MG63 (cell line): ENCODE results near the gene MED26. TPM values are rescaled to one million over a fixed set of nuclear protein-coding genes. Genes with fewer than 3 reads are reported as not detected.

ENCODE experiments used
- DNase-seq: peaks from one replicate; pipeline ENCODE4 v3.0.0-alpha.2; 2020
- H3K27me3 ChIP-seq: fragments of 250-450 bp; sonication (Bioruptor Pico); 2 replicates; pipeline ENCODE4 v1.5.1; 2020; ENCODE audit warnings: mild to moderate bottlenecking, moderate library complexity
- H3K36me3 ChIP-seq: fragments of 250-450 bp; sonication (Bioruptor Pico); 2 replicates; pipeline ENCODE4 v1.5.1; 2020; ENCODE audit warnings: mild to moderate bottlenecking, moderate library complexity
- H3K4me3 ChIP-seq: fragments of 250-450 bp; sonication (Bioruptor Pico); 2 replicates; pipeline ENCODE4 v1.5.1; 2020; ENCODE audit warnings: mild to moderate bottlenecking, moderate library complexity
- H3K9me3 ChIP-seq: fragments of 250-450 bp; sonication (Bioruptor Pico); 2 replicates; pipeline ENCODE4 v1.5.1; 2020; ENCODE audit warnings: mild to moderate bottlenecking, moderate library complexity
- total RNA-seq: library from RNA; depleted of rRNA; stranded (reverse); fragments of >200 nt; shearing (Covaris generic); gene quantifications from 2 replicates; pipeline ENCODE4 v1.2.3, GENCODE V29; 2014; ENCODE audit warnings: low replicate concordance

The MED26 gene
- total RNA-seq, 1 experiment from 2014 or later = 10.5 TPM

GRCh38 chr19:16588824-16589577 is 39.0 kb downstream of the MED26 start:
- Histone ChIP-seq H3K9me3 (no peaks in the 10 kb centered on the region), H3K27me3 (no peaks in the 10 kb centered on the region), H3K36me3 (no peaks in the 10 kb centered on the region; the same call in none of the 2 replicates), H3K4me3 (no peak overlapping the region)
- no peak for DNase-seq

- Histone ChIP-seq H3K36me3 (peaks cover 4% of the 10 kb centered on the region; the same call in 1 of the 2 replicates), H3K27me3 (no peaks in the 10 kb centered on the region), H3K4me3 (no peak overlapping the region), H3K9me3 (no peaks in the 10 kb centered on the region)
- no peak for DNase-seq
Observed at GRCh38 chr19:16587833-16588823, 39.9 kb downstream of the MED26 start.

GRCh38 chr19:16586991-16587832 is 40.8 kb downstream of the MED26 start:
- no peak overlapping the region for H3K4me3 ChIP-seq
- H3K9me3 ChIP-seq = no peaks in the 10 kb centered on the region
- H3K27me3 ChIP-seq = no peaks in the 10 kb centered on the region
- H3K36me3 ChIP-seq = peaks cover 8% of the 10 kb centered on the region
- DNase-seq = no peak

GRCh38 chr19:16586477-16586871 is 41.5 kb downstream of the MED26 start:
- Histone ChIP-seq H3K27me3 (no peaks in the 10 kb centered on the region), H3K9me3 (no peaks in the 10 kb centered on the region), H3K36me3 (peaks cover 8% of the 10 kb centered on the region), H3K4me3 (no peak overlapping the region)
- DNase-seq = no peak

GRCh38 chr19:16585808-16586476 is 42.1 kb downstream of the MED26 start:
- H3K9me3 ChIP-seq = no peaks in the 10 kb centered on the region
- DNase-seq = no peak
- no peak overlapping the region for H3K4me3 ChIP-seq
- peaks cover 8% of the 10 kb centered on the region for H3K36me3 ChIP-seq
- H3K27me3 ChIP-seq = no peaks in the 10 kb centered on the region

GRCh38 chr19:16585094-16585801 is 42.8 kb downstream of the MED26 start:
- peaks cover 8% of the 10 kb centered on the region for H3K36me3 ChIP-seq
- DNase-seq = no peak
- no peak overlapping the region for H3K4me3 ChIP-seq

GRCh38 chr19:16584248-16585093 is 43.5 kb downstream of the MED26 start:
- Histone ChIP-seq H3K9me3 (no peaks in the 10 kb centered on the region), H3K4me3 (no peak overlapping the region)

More at GRCh38 chr19:16585094-16585801, 42.8 kb downstream of the MED26 start:
- no peaks in the 10 kb centered on the region for H3K9me3 ChIP-seq
- H3K27me3 ChIP-seq = no peaks in the 10 kb centered on the region

GRCh38 chr19:16582486-16583261 is 45.3 kb downstream of the MED26 start:
- Histone ChIP-seq H3K4me3 (no peak overlapping the region), H3K27me3 (no peaks in the 10 kb centered on the region), H3K36me3 (peaks cover 30% of the 10 kb centered on the region), H3K9me3 (no peaks in the 10 kb centered on the region)
- DNase-seq = no peak

More at GRCh38 chr19:16584248-16585093, 43.5 kb downstream of the MED26 start:
- Histone ChIP-seq H3K27me3 (no peaks in the 10 kb centered on the region), H3K36me3 (peaks cover 12% of the 10 kb centered on the region)
- peak; percentile 75 for DNase-seq

- H3K27me3 ChIP-seq = no peaks in the 10 kb centered on the region
- no peaks in the 10 kb centered on the region for H3K9me3 ChIP-seq
- H3K36me3 ChIP-seq = peaks cover 34% of the 10 kb centered on the region
- no peak for DNase-seq
- no peak overlapping the region for H3K4me3 ChIP-seq
Observed at GRCh38 chr19:16581971-16582343, 46.0 kb downstream of the MED26 start.

- no peaks in the 10 kb centered on the region for H3K27me3 ChIP-seq
- DNase-seq = no peak
- no peaks in the 10 kb centered on the region for H3K9me3 ChIP-seq
- H3K36me3 ChIP-seq = peaks cover 40% of the 10 kb centered on the region
- H3K4me3 ChIP-seq = no peak overlapping the region
Observed at GRCh38 chr19:16581145-16581970, 46.6 kb downstream of the MED26 start.

GRCh38 chr19:16579381-16579780 is 48.6 kb downstream of the MED26 start:
- DNase-seq = no peak
- Histone ChIP-seq H3K4me3 (no peak overlapping the region), H3K9me3 (no peaks in the 10 kb centered on the region), H3K36me3 (peaks cover 53% of the 10 kb centered on the region), H3K27me3 (no peaks in the 10 kb centered on the region)

- H3K36me3 ChIP-seq = peaks cover 62% of the 10 kb centered on the region
- H3K4me3 ChIP-seq = no peak overlapping the region
- no peak for DNase-seq
- H3K9me3 ChIP-seq = no peaks in the 10 kb centered on the region
- H3K27me3 ChIP-seq = no peaks in the 10 kb centered on the region
Observed at GRCh38 chr19:16577531-16577985, 50.4 kb downstream of the MED26 start.
